ENCODE data around the gene ARHGAP40. TPM values are rescaled to one million over a fixed set of nuclear protein-coding genes. Genes with fewer than 3 reads are reported as not detected.

The ARHGAP40 gene
- total and polyA plus RNA-seq, 2 of the 13 experiments (the other 11 are each of a cell fraction or from before 2014, with no cell fraction given) = 0.75 to 2.1 TPM

- TF ChIP-seq ZEB1 (IDR thresholded peaks at IDR 0.05; ENCODE audit: insufficient replicate concordance, low read depth) (no peak), JARID2 (CRISPR knock-in tag; IDR thresholded peaks at IDR 0.05; ENCODE audit: insufficient replicate concordance) (peak; percentile 75), FOXO1 (CRISPR knock-in tag; IDR thresholded peaks at IDR 0.05) (peak; percentile 65), NR0B2 (CRISPR knock-in tag; IDR thresholded peaks at IDR 0.05) (no peak), KDM6A (CRISPR knock-in tag; IDR thresholded peaks at IDR 0.05; ENCODE audit: low read depth) (0 out of 2 replicates have a peak, but pooled peaks have one; percentile 37), RFX5 (IDR thresholded peaks at IDR 0.05; ENCODE audit: low read depth, low read length) (no peak), PAX8 (CRISPR knock-in tag; IDR thresholded peaks at IDR 0.05; ENCODE audit: borderline replicate concordance) (no peak), UBTF (CRISPR knock-in tag; IDR thresholded peaks at IDR 0.05) (no peak), CENPX (CRISPR knock-in tag; IDR thresholded peaks at IDR 0.05) (no peak), MAZ (IDR thresholded peaks at IDR 0.05; ENCODE audit: borderline replicate concordance, low read depth, low read length) (no peak), MAZ (CRISPR knock-in tag; IDR thresholded peaks at IDR 0.05; ENCODE audit: low read depth) (0 out of 2 replicates have a peak, but pooled peaks have one; percentile 58), REL (CRISPR knock-in tag; conservative IDR thresholded peaks at IDR 0.05) (peak; percentile 84), TARDBP (CRISPR knock-in tag; IDR thresholded peaks at IDR 0.05) (0 out of 2 replicates have a peak, but pooled peaks have one; percentile 39), CENPT (CRISPR knock-in tag; IDR thresholded peaks at IDR 0.05; ENCODE audit: low read depth) (no peak), MTF1 (CRISPR knock-in tag; IDR thresholded peaks at IDR 0.05) (no peak), AGO1 (IDR thresholded peaks at IDR 0.05; ENCODE audit: low read depth, low read length, poor library complexity, severe bottlenecking) (no peak), PLRG1 (conservative IDR thresholded peaks at IDR 0.05) (no peak), HOMEZ (CRISPR knock-in tag; IDR thresholded peaks at IDR 0.05; ENCODE audit: low read depth) (peak; percentile 74), ZNF616 (CRISPR knock-in tag; IDR thresholded peaks at IDR 0.05; ENCODE audit: low read depth) (no peak), CBX1 (IDR thresholded peaks at IDR 0.05; ENCODE audit: low read depth) (no peak), GTF2F1 (IDR thresholded peaks at IDR 0.05; ENCODE audit: low read length) (no peak), ZNF362 (CRISPR knock-in tag; IDR thresholded peaks at IDR 0.05; ENCODE audit: borderline replicate concordance) (no peak), FOXM1 (CRISPR knock-in tag; IDR thresholded peaks at IDR 0.05) (no peak; the same call in 1 of the 2 replicates), CREB3 (CRISPR knock-in tag; IDR thresholded peaks at IDR 0.05) (no peak)
Observed at GRCh38 chr20:38692436-38693411, 91.1 kb downstream of the ARHGAP40 start (continued).
